GM10266 (cell line): ENCODE measurements around the gene UNC45A.

Source experiments
- DNase-seq: peaks from one replicate; pipeline ENCODE4 v3.0.0; 2012; ENCODE audit errors: extremely low spot score
- CTCF ChIP-seq: IDR thresholded peaks from 2 replicates; pipeline ENCODE4 v1.5.1; 2012; ENCODE audit warnings: mild to moderate bottlenecking, low read depth; ENCODE audit not compliant: control insufficient read depth, insufficient read depth; ENCODE audit errors: missing control alignments

Gene UNC45A

DNA sequence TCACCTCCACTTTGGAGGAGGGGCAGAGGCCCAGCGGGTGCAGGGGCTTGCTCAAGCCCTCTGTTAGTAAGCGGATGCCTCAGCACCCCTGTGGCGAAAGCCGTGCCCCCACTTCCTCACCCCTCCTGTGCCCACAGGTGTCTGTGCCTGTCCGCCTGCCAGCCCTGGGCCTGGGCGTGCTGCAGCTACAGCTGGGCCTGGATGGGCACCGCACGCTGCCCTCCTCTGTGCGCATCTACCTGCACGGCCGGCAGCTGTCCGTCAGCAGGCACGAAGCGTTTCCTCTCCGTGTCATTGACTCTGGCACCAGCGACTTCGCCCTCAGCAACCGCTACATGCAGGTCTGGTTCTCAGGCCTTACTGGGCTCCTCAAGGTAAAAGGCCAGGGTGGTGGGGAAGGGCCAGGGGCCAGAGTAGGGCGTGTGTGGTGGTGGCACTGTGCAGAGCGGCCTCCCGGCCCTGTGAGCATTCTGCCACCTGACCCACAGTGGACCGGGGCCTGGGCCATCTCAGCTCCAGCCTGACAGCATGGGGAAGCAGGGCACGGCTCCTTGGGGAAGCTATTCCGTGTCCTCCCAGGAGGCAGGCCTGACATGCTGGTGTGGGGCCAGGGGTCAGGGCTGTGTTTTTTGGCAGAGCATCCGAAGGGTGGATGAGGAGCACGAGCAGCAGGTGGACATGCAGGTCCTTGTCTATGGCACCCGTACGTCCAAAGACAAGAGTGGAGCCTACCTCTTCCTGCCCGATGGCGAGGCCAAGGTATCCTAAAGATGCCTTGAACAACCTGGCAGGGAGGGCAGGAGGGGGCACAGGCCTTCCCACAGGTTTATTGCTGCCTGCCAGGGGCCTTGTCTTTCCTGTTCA is 22.9 kb upstream of the UNC45A start:
- DNase-seq = no peak
- TF ChIP-seq CTCF = no peak

- no peak for TF ChIP-seq CTCF
- no peak for DNase-seq
Observed at GRCh38 chr15:90912770-90913075, 22.4 kb upstream of the UNC45A start.

- DNase-seq = no peak
Observed at GRCh38 chr15:90913398-90913944, 21.6 kb upstream of the UNC45A start.

DNA sequence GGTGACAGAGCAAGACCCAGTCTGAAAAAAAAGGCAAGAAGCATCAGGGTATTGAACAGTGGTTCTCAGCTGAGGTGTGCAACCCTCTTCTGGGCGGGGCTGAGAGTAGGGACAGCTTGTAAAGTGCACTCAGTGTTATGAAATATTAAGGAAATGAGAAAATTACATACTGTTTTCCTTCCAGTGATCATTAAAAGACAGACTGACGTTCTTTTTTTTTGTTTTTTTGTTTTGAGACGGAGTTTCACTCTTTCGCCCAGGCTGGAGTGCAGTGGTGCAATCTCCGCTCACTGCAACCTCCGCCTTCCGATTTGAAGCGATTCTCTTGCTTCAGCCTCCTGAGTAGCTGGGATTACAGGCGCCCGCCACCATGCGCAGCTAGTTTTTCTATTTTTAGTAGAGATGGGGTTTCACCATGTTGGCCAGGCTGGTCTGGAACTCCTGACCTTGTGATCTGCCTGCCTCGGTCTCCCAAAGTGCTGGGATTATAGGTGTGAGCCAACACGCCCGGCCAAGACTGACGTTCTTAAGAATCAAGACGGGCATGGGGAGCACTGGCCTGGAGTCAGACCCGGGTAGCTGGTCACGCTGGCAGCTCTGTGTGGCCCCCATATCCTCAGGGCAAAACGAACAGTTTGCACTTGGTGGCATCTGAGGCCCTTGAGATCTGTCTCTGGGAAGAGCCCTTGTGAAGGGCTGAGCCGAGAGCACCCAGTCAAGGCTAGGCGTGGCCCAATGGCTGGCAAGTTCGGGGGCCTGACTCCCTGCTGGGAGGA is 20.6 kb upstream of the UNC45A start:
- no peak for DNase-seq
- no peak for TF ChIP-seq CTCF

More at GRCh38 chr15:90913398-90913944, 21.6 kb upstream of the UNC45A start:
- TF ChIP-seq CTCF = no peak

GRCh38 chr15:90915216-90915807 is 19.8 kb upstream of the UNC45A start:
- TF ChIP-seq CTCF = no peak
- DNase-seq = no peak

DNA sequence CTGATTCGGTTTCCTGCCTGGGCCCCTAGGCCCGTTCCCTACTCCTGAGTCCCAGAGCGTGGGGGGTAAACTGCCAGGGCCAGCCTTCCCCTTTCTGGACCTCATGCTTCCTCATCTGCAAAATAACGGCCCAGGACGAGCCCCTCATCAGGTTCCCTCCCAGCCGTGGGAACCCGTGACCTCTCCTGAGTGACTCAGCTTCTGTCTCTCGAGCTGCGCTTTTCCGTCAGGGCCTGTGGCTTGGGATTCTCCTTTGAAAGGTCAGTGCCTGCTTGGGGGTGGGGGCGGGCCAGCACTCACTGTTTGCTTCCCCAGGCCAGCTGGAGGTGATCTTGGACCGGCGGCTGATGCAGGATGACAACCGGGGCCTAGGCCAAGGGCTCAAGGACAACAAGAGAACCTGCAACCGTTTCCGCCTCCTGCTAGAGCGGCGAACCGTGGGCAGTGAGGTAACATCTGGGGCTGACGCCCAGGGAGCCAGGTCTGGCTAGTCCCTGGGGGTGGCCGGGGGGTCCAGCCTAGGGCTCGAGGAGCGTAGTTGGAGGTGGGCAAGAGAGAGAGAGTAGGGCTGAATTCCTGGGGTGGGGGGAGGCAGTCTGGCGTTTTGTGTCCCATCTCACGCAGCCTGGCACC is 19.2 kb upstream of the UNC45A start:
- no peak for DNase-seq
- TF ChIP-seq CTCF = no peak
